HG02623 (cell line): ENCODE results near the gene SNAI3.

Source experiments
- ATAC-seq: cut with Tn5 transposase; IDR thresholded peaks from one replicate; pipeline ENCODE4 v1.9.1; 2021; ENCODE audit warnings: moderate library complexity; ENCODE audit not compliant: unreplicated experiment

Gene SNAI3

GRCh38 chr16:88691924-88692560 lies 5.7 kb upstream of the SNAI3 start:
- ATAC-seq = no peak

DNA sequence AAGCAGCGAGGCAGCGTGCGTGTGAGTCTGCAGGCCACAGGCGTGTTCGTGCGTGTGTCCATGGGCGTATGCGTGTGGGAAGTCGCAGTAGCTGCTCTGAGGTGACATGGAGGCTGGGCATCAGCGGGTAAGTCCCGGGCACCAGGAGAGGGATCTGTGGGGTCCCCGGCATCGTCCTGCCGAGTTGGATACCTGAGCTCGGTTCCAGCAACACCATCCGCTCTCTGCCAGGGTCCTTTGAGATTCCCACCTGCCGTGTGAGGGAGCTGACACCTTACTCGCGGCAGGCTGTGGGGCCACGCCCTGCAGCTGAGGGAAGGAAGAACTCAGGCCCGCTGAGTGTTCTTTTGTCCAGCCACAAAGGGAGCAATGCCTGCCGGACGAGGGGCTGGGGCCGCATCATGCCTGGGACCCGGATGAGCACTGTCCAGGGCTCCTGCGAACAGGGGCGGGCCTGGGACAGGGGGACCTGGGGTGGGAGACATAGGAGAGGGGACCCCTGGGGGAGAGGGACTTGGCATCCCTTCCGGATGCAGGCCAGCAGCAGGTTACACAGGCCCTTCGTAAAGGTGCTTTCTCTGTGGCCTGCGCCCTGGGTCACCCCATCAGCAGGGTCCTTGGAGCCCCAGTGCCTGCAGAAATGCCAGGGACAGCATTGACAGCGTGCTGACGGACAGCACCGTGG lies 5.0 kb upstream of the SNAI3 start:
- no peak for ATAC-seq

DNA sequence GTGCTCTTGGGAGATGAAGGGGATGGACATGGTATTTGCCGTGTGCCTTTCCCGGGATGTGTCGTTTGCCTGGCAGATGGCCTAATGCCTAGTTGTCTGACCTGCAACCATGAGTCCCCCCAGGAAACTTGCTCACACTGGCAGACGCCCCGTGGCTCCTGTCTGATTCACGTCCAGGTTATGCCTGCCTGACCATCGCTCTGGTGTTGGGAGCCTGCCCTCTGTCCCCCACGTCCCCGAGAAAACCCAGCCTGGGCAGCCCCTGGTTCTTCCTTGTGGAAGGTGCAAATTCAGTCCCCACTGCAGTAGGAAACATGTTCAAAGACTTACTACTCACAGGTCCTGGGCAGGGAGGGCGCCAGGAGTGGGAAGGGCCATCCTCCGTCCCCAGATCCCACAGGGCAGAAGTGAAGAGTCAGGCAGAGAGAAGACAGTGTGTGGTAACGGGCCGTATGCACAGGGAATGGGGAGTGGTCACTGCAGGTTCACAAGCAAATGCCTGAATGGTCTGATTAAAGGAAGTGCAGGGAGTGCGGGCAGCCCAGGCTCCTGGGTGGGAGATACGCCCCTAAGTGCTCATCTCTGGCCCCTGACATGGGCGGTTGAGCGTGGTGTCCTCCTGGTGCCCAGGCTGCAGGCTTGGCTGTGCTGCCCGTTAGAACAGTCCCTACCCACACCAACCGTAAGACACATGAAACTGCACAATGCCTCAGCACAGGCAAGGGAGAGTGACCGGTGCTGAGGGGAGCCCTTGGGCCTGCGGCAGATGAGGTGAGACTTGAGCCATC lies 4.2 kb upstream of the SNAI3 start:
- no peak for ATAC-seq

DNA sequence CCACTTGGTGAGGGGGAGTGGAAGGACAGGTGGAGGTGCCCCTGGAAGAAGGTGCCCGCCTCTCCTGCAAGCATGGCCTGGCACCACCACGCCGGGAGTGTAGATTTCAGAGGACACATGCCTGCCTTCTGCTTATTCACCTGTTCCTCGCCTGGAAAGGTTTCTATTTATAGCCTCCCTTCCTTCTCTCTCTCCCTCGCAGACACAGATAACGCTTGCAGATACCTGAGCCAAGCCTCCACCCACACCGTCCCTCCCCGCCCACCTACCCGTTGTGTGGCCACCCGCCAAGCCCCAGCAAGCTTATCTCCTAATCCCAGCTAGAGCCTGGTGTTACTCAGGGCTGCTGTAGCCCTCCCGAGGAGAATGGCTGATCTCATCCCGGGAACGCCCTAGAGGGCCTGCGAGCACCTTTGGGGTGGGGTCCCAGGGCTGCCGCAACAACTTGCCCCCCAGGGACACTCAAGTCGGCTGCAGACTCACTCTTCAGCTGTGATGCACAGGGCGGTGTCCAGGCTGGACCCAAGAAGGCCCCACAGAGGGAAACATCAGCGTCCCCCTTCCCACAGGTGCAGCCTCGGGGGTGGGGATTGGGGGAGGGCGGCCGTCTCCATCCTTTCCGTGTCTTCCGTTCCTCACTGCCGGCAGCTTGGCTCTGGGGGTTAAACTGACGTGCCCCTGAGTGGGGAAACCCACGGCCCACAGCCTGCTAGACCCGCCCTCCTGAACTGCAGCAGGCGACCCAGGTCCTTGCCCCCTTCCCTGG lies 1.9 kb upstream of the SNAI3 start:
- ATAC-seq = no peak

- ATAC-seq = no peak
These were observed 1.3 kb upstream of the SNAI3 start for GRCh38 chr16:88687676-88688012.

DNA sequence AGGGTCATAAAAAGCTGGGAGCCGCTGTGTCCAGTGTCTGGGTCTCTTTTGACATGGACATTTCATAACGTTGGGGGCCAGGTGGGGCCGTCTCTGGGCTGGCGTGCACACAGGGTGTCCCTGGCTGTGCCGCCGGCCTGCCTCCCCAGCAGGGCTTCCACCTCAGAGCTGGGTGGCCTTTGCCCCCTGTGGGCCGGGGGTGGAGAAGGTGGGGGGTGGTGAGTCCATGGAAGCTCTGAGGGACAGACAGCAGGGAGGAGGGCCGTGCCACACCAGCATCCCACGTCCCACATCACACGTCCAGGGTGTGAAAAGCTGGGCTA lies 908 bp upstream of the SNAI3 start:
- no peak for ATAC-seq

- no peak for ATAC-seq
These were observed 257 bp downstream of the SNAI3 start for GRCh38 chr16:88686062-88686438.

DNA sequence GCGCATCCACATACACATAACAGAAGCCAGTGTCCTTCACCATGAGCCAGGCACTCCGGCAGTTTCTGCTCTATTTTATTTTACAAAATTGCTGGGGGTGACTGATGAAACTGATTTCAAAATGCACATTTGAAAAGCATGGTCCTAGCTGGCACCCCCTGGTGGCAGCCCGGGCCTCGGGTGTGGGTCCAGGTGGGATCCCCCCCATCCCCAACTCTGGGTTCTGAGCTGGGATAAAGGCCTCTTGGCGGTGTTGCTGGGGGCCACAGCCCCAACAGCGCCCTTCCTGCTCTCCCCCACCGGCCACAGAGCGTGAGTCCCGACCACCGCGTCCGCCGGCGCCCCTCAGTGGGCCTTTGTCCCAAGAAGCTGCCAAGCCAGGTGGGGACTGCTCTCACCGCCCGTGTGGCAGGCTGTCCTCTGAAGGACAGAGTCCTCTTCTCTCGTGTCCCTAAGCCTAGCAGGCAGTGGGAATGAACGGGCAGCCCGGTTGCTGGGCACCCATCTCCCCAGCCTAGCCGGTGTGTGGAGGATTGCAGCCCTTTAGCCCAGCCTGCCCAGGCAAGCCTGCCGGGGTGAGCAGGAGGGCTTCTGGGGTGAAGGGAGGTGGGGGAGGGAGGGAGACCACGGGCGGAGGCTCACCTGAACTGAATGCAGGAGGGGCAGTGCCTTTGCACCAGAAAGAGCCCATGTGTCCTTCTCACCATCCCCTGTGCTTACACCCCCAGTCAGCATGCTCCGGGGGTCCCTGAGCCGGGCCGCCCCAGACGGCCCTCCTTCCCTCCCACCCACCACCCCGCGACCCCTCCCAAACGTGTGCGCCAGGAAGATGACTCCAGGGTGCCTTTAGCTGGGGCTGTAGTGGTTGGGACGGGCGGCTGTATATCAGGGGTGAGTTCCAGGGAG lies 898 bp downstream of the SNAI3 start:
- no peak for ATAC-seq

DNA sequence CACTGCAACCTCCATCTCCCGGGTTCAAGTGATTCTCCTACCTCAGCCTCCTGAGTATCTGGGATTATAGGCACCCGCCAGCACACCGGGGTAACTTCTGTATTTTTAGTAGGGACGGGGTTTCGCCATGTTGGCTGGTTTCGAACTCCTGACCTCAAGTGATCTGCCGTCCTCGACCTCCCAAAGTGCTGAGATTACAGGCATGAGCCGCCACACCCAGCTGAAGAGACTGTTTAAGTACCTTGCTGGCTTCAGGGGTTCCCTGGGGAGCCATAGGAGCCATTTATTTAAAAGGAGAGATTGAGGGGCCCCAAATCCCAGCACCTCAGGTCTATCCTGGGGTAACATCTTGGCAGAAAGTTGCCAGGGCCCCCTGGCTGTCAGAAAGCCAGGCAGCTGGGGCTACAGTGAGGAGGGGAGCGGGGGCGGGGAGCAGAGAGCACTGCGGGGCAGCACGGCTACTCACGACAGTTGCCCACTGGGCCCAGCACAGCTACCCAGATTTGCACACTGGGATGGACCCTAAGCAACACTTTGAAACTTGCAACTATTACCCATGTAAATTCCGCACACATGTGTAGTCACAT lies 1.6 kb downstream of the SNAI3 start:
- no peak for ATAC-seq

- peak; percentile 61 for ATAC-seq
These were observed 4.4 kb downstream of the SNAI3 start for GRCh38 chr16:88681709-88682451.

DNA sequence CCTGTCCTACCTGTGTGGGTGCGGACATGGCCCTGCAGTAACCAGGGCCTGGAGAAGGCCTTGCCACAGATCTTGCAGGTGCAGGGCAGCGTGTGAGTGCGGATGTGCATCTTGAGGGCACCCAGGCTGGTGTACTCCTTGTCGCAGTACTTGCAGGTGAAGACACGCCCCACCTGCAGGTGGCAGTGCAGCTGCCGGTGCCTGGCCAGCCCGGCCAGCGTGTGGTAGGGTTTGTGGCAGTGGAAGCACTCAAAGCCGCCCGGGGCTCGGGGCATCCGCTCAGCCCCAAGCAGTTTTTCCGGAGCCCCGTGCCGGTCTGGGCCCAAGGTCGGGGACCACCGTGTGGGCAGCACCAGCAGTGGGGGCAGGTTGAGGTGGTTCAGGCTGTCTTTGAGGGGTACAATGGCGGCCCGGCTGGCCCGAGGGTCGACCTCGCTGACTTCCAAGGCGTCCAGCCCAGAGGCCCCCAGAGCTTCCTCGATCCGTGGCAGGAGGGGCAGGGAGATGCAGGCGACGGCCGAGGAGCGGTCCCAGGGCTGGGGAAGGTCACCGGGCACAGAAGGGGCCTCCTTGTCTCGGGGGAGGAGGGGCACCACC lies 5.1 kb downstream of the SNAI3 start:
- ATAC-seq = no peak

DNA sequence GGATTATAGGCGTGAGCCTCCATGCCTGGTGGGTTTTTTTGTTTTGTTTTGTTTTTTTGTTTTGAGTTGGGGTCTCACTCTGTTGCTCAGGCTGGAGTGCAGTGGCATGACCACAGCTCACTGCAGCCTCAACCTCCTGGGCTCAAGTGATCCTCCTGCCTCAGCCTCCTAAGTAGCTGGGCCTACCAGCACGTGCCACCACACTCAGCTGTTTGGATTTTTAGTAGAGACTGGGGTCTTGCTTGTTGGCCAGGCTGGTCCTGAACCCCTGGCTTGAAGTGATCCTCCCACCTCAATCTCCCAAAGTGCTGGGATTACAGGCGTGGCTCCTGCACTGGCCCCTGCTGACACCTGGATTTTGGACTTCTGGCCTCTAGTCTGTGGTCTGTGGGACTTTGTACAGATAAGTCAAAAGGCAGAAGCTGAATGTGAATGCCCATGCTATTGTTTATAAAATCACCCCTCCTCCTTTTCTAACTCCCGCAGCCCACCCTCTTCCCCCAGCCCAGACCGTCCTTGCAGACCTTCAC lies 5.7 kb downstream of the SNAI3 start:
- no peak for ATAC-seq

- no peak for ATAC-seq
These were observed 7.9 kb downstream of the SNAI3 start for GRCh38 chr16:88678224-88678979.

GRCh38 chr16:88677721-88678120 lies 8.6 kb downstream of the SNAI3 start:
- no peak for ATAC-seq

DNA sequence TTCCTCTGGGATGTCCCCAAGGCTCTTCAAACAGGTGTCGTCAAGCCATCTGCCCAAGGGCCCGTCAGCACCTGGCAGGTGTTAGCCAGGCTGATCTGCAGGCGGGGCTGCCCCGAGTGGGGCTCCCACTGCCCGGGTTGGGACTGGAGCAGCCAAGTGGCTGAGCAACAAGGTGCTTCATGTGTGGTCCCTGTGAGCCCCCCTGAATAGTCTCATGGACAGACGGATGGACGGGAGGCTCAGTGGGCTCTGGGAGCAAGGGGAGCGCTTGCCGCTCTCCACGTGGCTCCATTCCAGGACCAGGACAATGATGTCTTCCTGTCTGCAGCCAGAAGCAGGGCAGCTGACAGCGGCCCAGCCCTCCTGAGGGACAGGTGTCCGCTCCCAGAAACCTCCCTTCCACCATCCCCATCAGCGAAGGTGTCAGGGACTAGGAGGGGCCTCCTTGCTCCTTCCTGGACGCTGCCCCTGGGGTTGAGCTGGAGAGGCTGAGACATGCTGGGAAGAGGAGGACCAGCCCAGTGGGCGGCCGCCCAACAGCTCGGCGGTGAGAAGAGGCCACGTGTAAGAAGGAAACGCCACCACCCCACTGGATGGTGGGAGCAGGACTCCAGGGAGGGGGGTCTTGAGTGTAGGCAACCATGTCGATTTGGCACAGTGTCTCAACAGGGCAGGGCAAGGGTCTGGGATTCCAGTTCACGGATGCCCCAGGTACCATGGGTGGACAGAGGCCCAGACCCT lies 9.6 kb downstream of the SNAI3 start:
- ATAC-seq = no peak

DNA sequence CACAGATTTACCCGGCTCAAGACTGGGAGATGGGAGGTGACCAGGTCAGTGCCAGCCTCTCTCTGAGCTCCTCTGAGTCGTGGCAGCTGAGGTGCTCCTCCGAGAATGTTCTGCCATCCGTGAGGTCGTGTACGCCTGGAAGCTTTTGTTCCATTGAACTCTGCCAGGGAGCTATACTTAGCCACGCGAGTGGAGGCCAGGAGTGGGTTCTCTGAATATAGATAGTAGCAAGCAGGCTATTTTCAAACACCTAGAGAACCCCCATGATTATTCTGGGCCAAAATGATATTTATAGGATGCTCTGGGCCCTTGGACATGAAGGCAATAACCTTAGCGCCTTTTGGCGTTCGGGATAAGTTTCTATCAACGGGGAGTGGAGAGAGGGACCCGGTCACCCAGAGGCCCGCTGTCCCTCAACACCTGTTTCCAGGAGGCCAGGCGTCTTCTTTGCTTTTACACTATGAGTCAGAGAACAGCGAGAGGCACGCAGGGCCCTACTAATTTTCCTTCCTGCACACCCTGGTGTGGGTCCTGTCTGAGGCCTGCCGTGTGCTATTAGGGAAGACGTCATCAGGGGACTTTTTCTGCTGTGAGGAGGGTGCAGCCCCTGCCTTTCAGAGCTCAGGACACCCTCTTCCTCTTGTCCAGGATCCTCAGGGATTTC lies 12.5 kb downstream of the SNAI3 start:
- ATAC-seq = no peak

DNA sequence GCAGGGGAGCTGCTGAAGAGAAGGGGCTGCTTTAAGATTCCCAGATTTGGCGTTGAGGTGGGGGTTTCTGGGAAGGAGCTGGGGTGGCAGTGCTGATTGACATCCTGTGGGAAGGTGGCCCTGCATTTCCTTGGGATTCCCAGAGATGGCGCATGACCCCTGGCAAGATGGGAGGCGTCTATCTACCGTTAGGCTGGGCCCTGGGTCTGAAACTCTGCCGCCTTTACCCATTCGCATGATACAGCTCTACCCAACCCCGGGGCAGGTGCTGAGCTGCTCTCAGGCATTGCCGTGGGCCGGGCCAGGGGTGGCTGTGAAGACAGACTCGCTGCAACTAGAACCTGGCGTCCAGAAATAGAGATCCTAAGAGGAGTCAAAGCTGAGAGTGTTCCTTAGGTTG lies 13.5 kb downstream of the SNAI3 start:
- no peak for ATAC-seq
